Peyer's patch (tissue), 4 donors: Measurements from ENCODE around the gene PPP2R5E.

Source experiments
- POLR2A ChIP-seq, 2 donors: fragments of 450-650 bp; IDR thresholded peaks; one replicate each; pipeline ENCODE4 v1.5.1; 2017; ENCODE audit warnings: antibody characterized with exemption in 2 of 2, mild to moderate bottlenecking in 2 of 2, moderate library complexity in 2 of 2
- TF ChIP-seq, protein P1 (sequence below), 6 experiments: fragments of 450-650 bp in 4 of 6; fragments of 200-600 bp in 2 of 6; sonication (generic) in 1 of 6; IDR thresholded peaks; one replicate each; pipeline ENCODE4 v1.5.1; 2017 to 2019; ENCODE audit warnings: antibody characterized with exemption in 6 of 6, mild to moderate bottlenecking in 3 of 6, moderate library complexity in 1 of 6

DNA sequence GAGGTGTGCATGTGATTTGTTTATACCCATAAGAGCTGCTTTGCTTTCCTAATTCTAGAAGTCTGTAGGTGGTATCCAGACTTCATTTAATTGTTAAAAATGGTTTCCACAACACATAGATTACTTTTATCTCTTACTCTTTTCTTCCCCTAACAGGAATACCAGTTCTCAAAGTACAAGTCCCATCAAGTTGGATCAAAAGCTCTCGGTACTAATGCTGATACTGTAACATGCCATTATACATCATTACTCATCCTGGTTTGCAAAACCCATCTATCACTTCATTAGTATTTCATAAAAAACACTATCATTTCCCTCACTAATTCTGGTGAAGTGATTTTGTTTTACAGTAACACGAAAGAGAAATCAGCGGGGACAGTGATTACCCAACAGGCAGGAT lies 94.3 kb downstream of the PPP2R5E start:
- TF ChIP-seq, protein P1, sequence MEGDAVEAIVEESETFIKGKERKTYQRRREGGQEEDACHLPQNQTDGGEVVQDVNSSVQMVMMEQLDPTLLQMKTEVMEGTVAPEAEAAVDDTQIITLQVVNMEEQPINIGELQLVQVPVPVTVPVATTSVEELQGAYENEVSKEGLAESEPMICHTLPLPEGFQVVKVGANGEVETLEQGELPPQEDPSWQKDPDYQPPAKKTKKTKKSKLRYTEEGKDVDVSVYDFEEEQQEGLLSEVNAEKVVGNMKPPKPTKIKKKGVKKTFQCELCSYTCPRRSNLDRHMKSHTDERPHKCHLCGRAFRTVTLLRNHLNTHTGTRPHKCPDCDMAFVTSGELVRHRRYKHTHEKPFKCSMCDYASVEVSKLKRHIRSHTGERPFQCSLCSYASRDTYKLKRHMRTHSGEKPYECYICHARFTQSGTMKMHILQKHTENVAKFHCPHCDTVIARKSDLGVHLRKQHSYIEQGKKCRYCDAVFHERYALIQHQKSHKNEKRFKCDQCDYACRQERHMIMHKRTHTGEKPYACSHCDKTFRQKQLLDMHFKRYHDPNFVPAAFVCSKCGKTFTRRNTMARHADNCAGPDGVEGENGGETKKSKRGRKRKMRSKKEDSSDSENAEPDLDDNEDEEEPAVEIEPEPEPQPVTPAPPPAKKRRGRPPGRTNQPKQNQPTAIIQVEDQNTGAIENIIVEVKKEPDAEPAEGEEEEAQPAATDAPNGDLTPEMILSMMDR (IDR thresholded peaks at IDR 0.05), result no peak
- TF ChIP-seq POLR2A (IDR thresholded peaks at IDR 0.05), result no peak
